Prostate gland (tissue), 2 donors: Measurements from ENCODE around the gene GPR137B. TPM values are rescaled to one million over a fixed set of nuclear protein-coding genes. Genes with fewer than 3 reads are reported as not detected.

ENCODE experiments used
- DNase-seq: peaks from one replicate; pipeline ENCODE4 v3.0.0-alpha.2; 2019; ENCODE audit warnings: low spot score
- H3K27ac ChIP-seq, 2 donors: fragments of 200-600 bp; sonication (generic); 2 replicates each; pipeline ENCODE4 v1.5.1; 2017 to 2019
- H3K27me3 ChIP-seq: fragments of 200-600 bp; sonication (generic); replicated peaks from 2 replicates; pipeline ENCODE4 v1.5.1; 2019; ENCODE audit not compliant: insufficient read depth
- H3K36me3 ChIP-seq, 2 donors: fragments of 200-600 bp; sonication (generic); 1 replicate in 1 of 2; 2 replicates in 1 of 2; pipeline versions ENCODE4 v1.5.1 to v1.8.1; 2017 to 2019
- H3K4me1 ChIP-seq: fragments of 200-600 bp; sonication (generic); replicated peaks from 2 replicates; pipeline ENCODE4 v1.5.1; 2019
- H3K4me3 ChIP-seq, 2 donors: fragments of 200-600 bp; sonication (generic); 2 replicates each; pipeline ENCODE4 v1.5.1; 2017 to 2019
- H3K9me3 ChIP-seq: fragments of 200-600 bp; sonication (generic); 2 replicates; pipeline ENCODE4 v1.5.1; 2017
- CTCF ChIP-seq, 4 experiments: fragments of 200-600 bp in 2 of 4; fragments of 450-650 bp in 2 of 4; sonication (generic) in 2 of 4; IDR thresholded peaks; 1 replicate in 3 of 4; 2 replicates in 1 of 4; pipeline ENCODE4 v1.5.1; 2016 to 2019; ENCODE audit warnings: antibody characterized with exemption in 4 of 4, mild to moderate bottlenecking in 2 of 4, moderate library complexity in 2 of 4
- POLR2A ChIP-seq: fragments of 450-650 bp; IDR thresholded peaks from one replicate; pipeline ENCODE4 v1.6.1; 2016; ENCODE audit warnings: antibody characterized with exemption, mild to moderate bottlenecking
- POLR2AphosphoS5 ChIP-seq: sonication (generic); formaldehyde crosslinking; IDR thresholded peaks from one replicate; pipeline ENCODE4 v1.6.1; 2017; ENCODE audit warnings: antibody characterized with exemption
- WGBS: methylation state at CpG from one replicate; pipeline ENCODE4 v1.1.5; 2018; 5-methylcytosine and 5-hydroxymethylcytosine counted together
- intact Hi-C: fragments of 100-400 bp; cut with DNase I; formaldehyde crosslinking; loops from one replicate; pipeline ENCODE4 v1.14.2; 2022
- total RNA-seq, 2 donors: library from RNA; depleted of rRNA; stranded (reverse); fragments of >200 nt; gene quantifications; one replicate each; pipeline ENCODE4 v1.1.0, GENCODE V29; 2016

Gene GPR137B
- total RNA-seq, 2 donors from 2014 or later: 9.1 to 33.7 TPM

- intact Hi-C loops: no loop called here
- Histone ChIP-seq H3K9me3 (no peaks in the 10 kb centered on the region), H3K36me3 (no peaks in the 10 kb centered on the region), H3K27me3 (no peaks in the 10 kb centered on the region), H3K4me3 (no peak overlapping the region), H3K4me1 (no peaks in the 10 kb centered on the region), H3K27ac (no peak overlapping the region)
- WGBS: 98% methylated on average over 5 of the region's 5 CpGs
- DNase-seq: no peak
- TF ChIP-seq POLR2AphosphoS5 (no peak), POLR2A (no peak), CTCF (IDR thresholded peaks at IDR 0.05) (no peak)
Observed at GRCh38 chr1:236114076-236114747, 28.1 kb upstream of the GPR137B start.

- TF ChIP-seq POLR2A: no peak
- TF ChIP-seq CTCF (IDR thresholded peaks at IDR 0.05): no peak
- TF ChIP-seq POLR2AphosphoS5: no peak
- no peak for DNase-seq
- H3K4me1 ChIP-seq: no peaks in the 10 kb centered on the region
- no peaks in the 10 kb centered on the region for H3K27me3 ChIP-seq
- intact Hi-C loops: no loop called here
- WGBS: 58% methylated on average over 8 of the region's 8 CpGs
- H3K27ac ChIP-seq: no peak overlapping the region
- H3K36me3 ChIP-seq: no peaks in the 10 kb centered on the region
- H3K4me3 ChIP-seq: no peak overlapping the region
- H3K9me3 ChIP-seq: no peaks in the 10 kb centered on the region
Observed at GRCh38 chr1:236117710-236118109, 24.6 kb upstream of the GPR137B start.

- H3K36me3 ChIP-seq: no peaks in the 10 kb centered on the region
- 67% methylated on average over 12 of the region's 12 CpGs for WGBS
- no peaks in the 10 kb centered on the region for H3K27me3 ChIP-seq
- TF ChIP-seq POLR2AphosphoS5 (no peak), POLR2A (no peak), CTCF (IDR thresholded peaks at IDR 0.05) (no peak)
- H3K4me1 ChIP-seq: no peaks in the 10 kb centered on the region
- no peak overlapping the region for H3K4me3 ChIP-seq
- no peak for DNase-seq
- H3K27ac ChIP-seq: no peak overlapping the region
- intact Hi-C loops: no loop called here
- H3K9me3 ChIP-seq: no peaks in the 10 kb centered on the region
Observed at GRCh38 chr1:236119943-236120484, 22.3 kb upstream of the GPR137B start.

- no peak for DNase-seq
- Histone ChIP-seq H3K27me3 (no peaks in the 10 kb centered on the region), H3K36me3 (no peaks in the 10 kb centered on the region), H3K4me3 (no peak overlapping the region), H3K4me1 (no peaks in the 10 kb centered on the region), H3K9me3 (no peaks in the 10 kb centered on the region), H3K27ac (no peak overlapping the region)
- 71% methylated on average over 10 of the region's 10 CpGs for WGBS
- intact Hi-C loops: no loop called here
- TF ChIP-seq POLR2AphosphoS5: no peak
- TF ChIP-seq CTCF (IDR thresholded peaks at IDR 0.05): no peak
- no peak for TF ChIP-seq POLR2A
Observed at GRCh38 chr1:236120721-236121153, 21.6 kb upstream of the GPR137B start.

- no peak overlapping the region for H3K27ac ChIP-seq
- H3K4me1 ChIP-seq: no peaks in the 10 kb centered on the region
- no peaks in the 10 kb centered on the region for H3K36me3 ChIP-seq
- TF ChIP-seq CTCF (IDR thresholded peaks at IDR 0.05) (no peak), POLR2AphosphoS5 (no peak), POLR2A (no peak)
- H3K4me3 ChIP-seq: no peak overlapping the region
- H3K9me3 ChIP-seq: no peaks in the 10 kb centered on the region
- H3K27me3 ChIP-seq: peaks cover 2% of the 10 kb centered on the region
- 93% methylated on average over 7 of the region's 7 CpGs for WGBS
- DNase-seq: no peak
- intact Hi-C loops: no loop called here
Observed at GRCh38 chr1:236122176-236122575, 20.2 kb upstream of the GPR137B start.
